Chondrocyte (in vitro differentiated cells): ENCODE measurements around the gene MMP2. TPM values are rescaled to one million over a fixed set of nuclear protein-coding genes. Genes with fewer than 3 reads are reported as not detected.

Experiments
- DNase-seq: peaks from one replicate; pipeline ENCODE4 v3.0.0; 2021; ENCODE audit warnings: mixed read lengths, low spot score
- H3K27ac Mint-ChIP-seq: one replicate; pipeline ENCODE4 v1.8.0; 2021; ENCODE audit warnings: mild to moderate bottlenecking, moderate library complexity, mixed read lengths; ENCODE audit not compliant: unreplicated experiment
- H3K27me3 Mint-ChIP-seq: 2 replicates; pipeline ENCODE4 v1.8.0; 2021; ENCODE audit warnings: low read depth, mixed read lengths
- H3K36me3 Mint-ChIP-seq: 2 replicates; pipeline ENCODE4 v1.8.0; 2021; ENCODE audit warnings: low read depth, mixed read lengths
- H3K4me1 Mint-ChIP-seq: 2 replicates; pipeline ENCODE4 v1.8.0; 2021; ENCODE audit warnings: low read depth, mild to moderate bottlenecking, mixed read lengths
- H3K4me3 Mint-ChIP-seq: one replicate; pipeline ENCODE4 v1.8.0; 2021; ENCODE audit warnings: mild to moderate bottlenecking, moderate library complexity, mixed read lengths; ENCODE audit not compliant: unreplicated experiment
- H3K9me3 Mint-ChIP-seq: 2 replicates; pipeline ENCODE4 v1.8.0; 2021; ENCODE audit warnings: low read depth, mixed read lengths
- total RNA-seq: library from RNA; stranded (reverse); gene quantifications from 3 replicates; pipeline ENCODE4 v1.2.1, GENCODE V29; 2021
- TF ChIP-seq, protein P1 (sequence below): fragments of 200-600 bp; sonication (generic); IDR thresholded peaks from 2 replicates; pipeline ENCODE4 v1.5.0; 2021; ENCODE audit warnings: antibody characterized with exemption, mild to moderate bottlenecking, moderate library complexity

The MMP2 gene
- total RNA-seq, 1 donor from 2014 or later = 227 TPM

DNA sequence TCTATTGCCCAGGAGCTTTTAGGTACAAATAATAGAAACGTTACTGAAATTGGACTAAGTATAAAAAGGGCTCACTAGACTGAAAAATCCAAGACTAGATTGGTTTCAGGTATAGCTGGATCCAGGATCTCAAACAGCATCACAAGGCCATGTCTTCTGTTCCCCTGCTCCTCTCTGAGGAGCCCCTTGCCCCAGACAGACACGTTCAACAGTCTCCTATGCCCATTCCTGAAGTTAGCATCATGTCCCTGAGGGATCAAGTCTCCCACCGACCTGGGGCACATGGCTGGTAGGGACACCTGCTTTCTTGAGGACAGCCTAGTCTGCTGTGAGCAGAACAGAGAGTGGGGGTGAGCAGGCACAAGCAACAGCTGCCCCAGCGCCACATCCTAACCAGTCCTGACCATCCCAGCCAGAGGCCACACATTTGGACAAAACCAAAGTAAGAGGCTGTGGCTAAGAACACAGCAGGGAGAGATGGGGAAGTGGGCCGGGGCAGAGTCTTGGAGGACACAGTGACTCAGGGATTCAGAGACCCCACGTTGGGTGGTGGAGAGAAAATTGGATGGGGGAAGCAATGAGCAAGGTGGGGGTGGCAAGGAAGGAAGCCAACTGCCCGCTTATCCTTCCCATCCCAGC is 10.5 kb upstream of the MMP2 start:
- TF ChIP-seq, protein P1, sequence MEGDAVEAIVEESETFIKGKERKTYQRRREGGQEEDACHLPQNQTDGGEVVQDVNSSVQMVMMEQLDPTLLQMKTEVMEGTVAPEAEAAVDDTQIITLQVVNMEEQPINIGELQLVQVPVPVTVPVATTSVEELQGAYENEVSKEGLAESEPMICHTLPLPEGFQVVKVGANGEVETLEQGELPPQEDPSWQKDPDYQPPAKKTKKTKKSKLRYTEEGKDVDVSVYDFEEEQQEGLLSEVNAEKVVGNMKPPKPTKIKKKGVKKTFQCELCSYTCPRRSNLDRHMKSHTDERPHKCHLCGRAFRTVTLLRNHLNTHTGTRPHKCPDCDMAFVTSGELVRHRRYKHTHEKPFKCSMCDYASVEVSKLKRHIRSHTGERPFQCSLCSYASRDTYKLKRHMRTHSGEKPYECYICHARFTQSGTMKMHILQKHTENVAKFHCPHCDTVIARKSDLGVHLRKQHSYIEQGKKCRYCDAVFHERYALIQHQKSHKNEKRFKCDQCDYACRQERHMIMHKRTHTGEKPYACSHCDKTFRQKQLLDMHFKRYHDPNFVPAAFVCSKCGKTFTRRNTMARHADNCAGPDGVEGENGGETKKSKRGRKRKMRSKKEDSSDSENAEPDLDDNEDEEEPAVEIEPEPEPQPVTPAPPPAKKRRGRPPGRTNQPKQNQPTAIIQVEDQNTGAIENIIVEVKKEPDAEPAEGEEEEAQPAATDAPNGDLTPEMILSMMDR = no peak
- Mint-ChIP-seq H3K4me3 (no peak overlapping the region), H3K27me3 (peaks cover 5% of the 10 kb centered on the region), H3K27ac (no peak overlapping the region), H3K36me3 (no peaks in the 10 kb centered on the region), H3K4me1 (peaks cover 27% of the 10 kb centered on the region), H3K9me3 (no peaks in the 10 kb centered on the region)
- no peak for DNase-seq

DNA sequence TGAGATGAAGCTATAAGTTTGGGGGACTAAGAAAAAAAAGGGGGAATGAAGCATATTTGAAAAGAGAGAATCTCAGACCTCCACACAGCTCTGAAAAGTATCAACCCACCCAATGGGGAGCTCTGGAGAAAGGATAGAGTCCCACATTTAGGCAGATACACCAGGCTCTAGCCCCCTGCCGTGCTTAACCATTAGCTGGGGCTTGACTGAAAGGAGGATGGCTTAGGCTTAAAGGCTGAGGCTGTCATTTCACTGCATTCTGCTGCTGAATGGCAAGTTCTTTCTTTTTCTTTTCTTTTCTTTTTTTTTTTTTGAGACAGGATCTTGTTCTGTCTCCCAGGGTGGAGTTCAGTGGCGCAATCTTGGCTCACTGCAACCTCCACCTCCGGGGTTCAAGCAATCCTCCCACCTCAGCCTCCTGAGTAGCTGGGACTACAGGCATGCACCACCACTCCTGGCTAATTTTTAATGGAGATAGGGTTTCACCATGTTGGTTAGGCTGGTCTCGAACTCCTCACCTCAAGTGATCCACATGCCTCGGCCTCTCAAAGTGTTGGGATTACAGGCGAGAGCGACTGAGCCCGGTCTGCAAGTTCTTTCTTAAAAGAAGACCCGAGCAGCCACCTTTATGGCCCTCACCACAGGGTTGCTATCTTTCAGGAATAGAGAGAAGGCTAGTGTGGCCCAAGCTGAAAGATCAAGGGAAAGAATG is 9.0 kb upstream of the MMP2 start:
- H3K27me3 Mint-ChIP-seq = peaks cover 3% of the 10 kb centered on the region
- DNase-seq = no peak

DNA sequence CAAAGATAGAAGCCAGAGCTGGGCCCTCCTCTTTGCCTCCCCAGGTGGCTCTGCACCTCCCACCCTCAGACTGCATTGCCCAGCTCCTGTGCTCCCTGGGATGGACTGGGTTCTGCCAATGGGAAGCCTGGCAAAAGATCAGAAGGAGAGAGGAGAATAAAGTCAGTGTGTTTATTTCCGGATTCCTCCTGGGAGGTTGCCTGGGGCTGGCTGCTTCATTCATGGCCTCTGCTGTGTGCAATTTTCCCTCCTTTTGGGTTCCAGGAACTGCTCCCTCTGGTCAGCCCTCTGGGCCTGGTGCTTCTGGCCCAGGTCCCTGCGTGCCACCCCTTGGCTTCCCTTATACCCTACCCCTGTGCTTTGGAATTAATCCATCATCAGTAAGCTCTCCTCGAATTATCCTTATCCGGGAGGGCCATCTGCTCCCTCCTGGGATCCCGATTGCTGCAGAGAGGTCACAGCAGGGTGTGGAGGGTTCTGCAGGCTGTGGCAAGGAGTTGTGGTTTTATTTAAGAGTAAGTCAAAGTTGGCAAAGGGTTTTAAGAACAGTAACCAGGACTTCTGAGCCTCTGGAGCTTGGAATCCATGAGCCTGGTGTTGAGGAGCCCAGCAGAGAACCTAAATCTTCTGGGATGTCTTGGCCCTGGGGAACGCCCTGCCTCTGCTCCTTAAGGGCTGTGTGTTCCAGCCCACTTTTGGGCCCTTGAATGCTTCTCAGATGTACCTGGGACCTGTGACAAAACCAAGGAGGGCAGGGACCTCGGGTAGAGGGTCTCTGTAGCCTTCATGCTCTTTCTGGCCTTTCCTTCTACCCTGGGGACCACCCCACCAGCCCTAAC is 8.2 kb upstream of the MMP2 start:
- peaks cover 3% of the 10 kb centered on the region for H3K27me3 Mint-ChIP-seq
- DNase-seq = no peak
- no peaks in the 10 kb centered on the region for H3K36me3 Mint-ChIP-seq
- TF ChIP-seq, protein P1 = no peak
- H3K4me1 Mint-ChIP-seq = peaks cover 27% of the 10 kb centered on the region
- no peaks in the 10 kb centered on the region for H3K9me3 Mint-ChIP-seq
- no peak overlapping the region for H3K4me3 Mint-ChIP-seq
- H3K27ac Mint-ChIP-seq = peak overlapping the region; percentile 78

More for the DNA sequence above, 9.0 kb upstream of the MMP2 start:
- TF ChIP-seq, protein P1 = no peak
- Mint-ChIP-seq H3K4me3 (no peak overlapping the region), H3K27ac (peak overlapping the region; percentile 36), H3K4me1 (peaks cover 27% of the 10 kb centered on the region), H3K36me3 (no peaks in the 10 kb centered on the region), H3K9me3 (no peaks in the 10 kb centered on the region)

DNA sequence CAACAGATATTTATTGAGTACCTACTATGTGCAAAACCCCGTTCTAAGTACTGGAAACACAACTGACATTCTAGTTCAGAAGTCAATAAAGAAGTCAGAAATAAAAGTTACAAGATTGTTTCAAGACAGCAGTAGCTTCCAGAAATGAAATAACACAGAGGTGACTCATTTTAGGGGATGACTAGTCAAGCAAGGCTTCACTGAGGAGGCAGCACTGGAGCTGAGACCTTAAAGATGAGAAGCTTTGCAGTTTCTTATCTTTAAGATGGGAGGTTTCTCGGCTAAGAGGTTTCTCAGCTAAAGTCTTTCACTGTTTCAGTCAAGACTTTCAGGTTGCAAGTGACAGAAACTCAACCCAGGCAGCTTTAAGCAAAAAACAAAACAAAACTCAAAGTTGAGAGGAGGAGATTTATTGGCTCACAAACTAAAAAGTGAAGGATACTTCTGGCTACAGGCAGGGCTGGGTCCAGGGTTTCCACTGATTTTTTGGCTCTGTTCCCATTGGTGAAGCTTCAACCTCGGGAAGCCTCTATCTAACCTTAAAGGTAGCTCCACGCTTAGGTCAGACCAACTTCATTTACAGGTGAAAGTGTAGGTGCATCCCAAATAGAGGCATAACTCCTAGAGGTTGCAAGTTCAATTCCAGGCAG is 7.4 kb upstream of the MMP2 start:
- H3K9me3 Mint-ChIP-seq = no peaks in the 10 kb centered on the region
- H3K4me3 Mint-ChIP-seq = no peak overlapping the region
- no peaks in the 10 kb centered on the region for H3K27me3 Mint-ChIP-seq
- TF ChIP-seq, protein P1 = no peak
- no peaks in the 10 kb centered on the region for H3K36me3 Mint-ChIP-seq
- H3K27ac Mint-ChIP-seq = peak overlapping the region; percentile 78
- H3K4me1 Mint-ChIP-seq = peaks cover 28% of the 10 kb centered on the region
- no peak for DNase-seq

DNA sequence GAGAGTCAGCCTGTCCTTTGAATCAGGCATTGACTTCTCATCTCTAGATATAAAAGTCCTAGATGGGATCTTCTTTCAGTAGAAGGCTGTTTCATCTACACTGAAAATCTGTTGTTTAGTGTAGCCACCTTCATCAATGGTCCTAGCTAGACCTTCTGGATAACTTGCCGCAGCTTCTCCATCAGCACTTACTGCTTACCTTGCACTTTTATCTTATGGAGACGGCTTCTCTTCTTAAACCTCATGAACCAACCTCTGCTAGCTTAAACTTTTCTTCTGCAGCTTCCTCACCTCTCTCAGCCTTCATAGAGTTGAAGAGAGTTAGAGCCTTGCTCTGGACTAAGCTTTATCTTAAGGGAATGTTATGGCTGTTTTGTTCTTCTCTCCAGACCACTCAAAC is 5.4 kb upstream of the MMP2 start:
- Mint-ChIP-seq H3K27ac (no peak overlapping the region), H3K36me3 (no peaks in the 10 kb centered on the region), H3K27me3 (no peaks in the 10 kb centered on the region), H3K9me3 (no peaks in the 10 kb centered on the region), H3K4me1 (peaks cover 34% of the 10 kb centered on the region), H3K4me3 (no peak overlapping the region)
- TF ChIP-seq, protein P1 = no peak
- no peak for DNase-seq
